Right atrium auricular region (tissue), 2 donors: Measurements from ENCODE around the gene SRSF5. TPM values are rescaled to one million over a fixed set of nuclear protein-coding genes. Genes with fewer than 3 reads are reported as not detected.
"Not testable (repeated sequence)": the region's sequence is repeated elsewhere in the genome, so short reads cannot be mapped to it uniquely, and the experiment has no call there.

ENCODE experiments used
- DNase-seq: peaks from one replicate; pipeline ENCODE4 v3.0.0-alpha.2; 2019; ENCODE audit warnings: low spot score
- H3K27ac ChIP-seq, 2 donors: fragments of 200-600 bp; sonication (generic); 1 replicate in 1 of 2; 2 replicates in 1 of 2; pipeline ENCODE4 v1.5.1; 2016 to 2019
- H3K27me3 ChIP-seq, 2 donors: fragments of 200-600 bp; sonication (generic); one replicate each; pipeline versions ENCODE4 v1.5.1 to v1.6.0; 2017 to 2019
- H3K36me3 ChIP-seq: fragments of 200-600 bp; sonication (generic); one replicate; pipeline ENCODE4 v1.5.1; 2016
- H3K4me1 ChIP-seq, 2 donors: fragments of 200-600 bp; sonication (generic); one replicate each; pipeline versions ENCODE4 v1.5.1 to v1.6.0; 2017 to 2019
- H3K4me3 ChIP-seq, 2 donors: fragments of 200-600 bp; sonication (generic); 1 replicate in 1 of 2; 2 replicates in 1 of 2; pipeline ENCODE4 v1.5.1; 2017 to 2019; ENCODE audit warnings: mild to moderate bottlenecking in 1 of 2, moderate library complexity in 1 of 2
- H3K9me3 ChIP-seq, 2 donors: fragments of 200-600 bp; sonication (generic); one replicate each; pipeline ENCODE4 v1.5.1; 2019
- CTCF ChIP-seq, 2 donors: fragments of 200-600 bp; sonication (generic); IDR thresholded peaks; one replicate each; pipeline ENCODE4 v1.5.1; 2019; ENCODE audit warnings: antibody characterized with exemption in 2 of 2
- total RNA-seq, 2 donors: library from RNA; depleted of rRNA; stranded (reverse); fragments of >200 nt; gene quantifications; one replicate each; pipeline ENCODE4 v1.1.0, GENCODE V29; 2016

Gene SRSF5
- total RNA-seq, 2 donors from 2014 or later: 96.8 to 111 TPM

GRCh38 chr14:69811868-69812252, 44.9 kb downstream of the SRSF5 start:
- H3K4me3 ChIP-seq: no peak overlapping the region
- DNase-seq: no peak
- H3K27ac ChIP-seq: no peak overlapping the region
- no peaks in the 10 kb centered on the region for H3K27me3 ChIP-seq
- no peaks in the 10 kb centered on the region for H3K4me1 ChIP-seq
- H3K36me3 ChIP-seq: no peaks in the 10 kb centered on the region
- TF ChIP-seq CTCF (IDR thresholded peaks at IDR 0.05): no peak
- no peaks in the 10 kb centered on the region for H3K9me3 ChIP-seq

GRCh38 chr14:69812711-69813110, 45.8 kb downstream of the SRSF5 start:
- no peak overlapping the region for H3K27ac ChIP-seq
- no peaks in the 10 kb centered on the region for H3K36me3 ChIP-seq
- no peak for DNase-seq
- no peaks in the 10 kb centered on the region for H3K4me1 ChIP-seq
- no peak for TF ChIP-seq CTCF (IDR thresholded peaks at IDR 0.05)
- no peaks in the 10 kb centered on the region for H3K9me3 ChIP-seq
- H3K27me3 ChIP-seq: peaks cover 0 to 1% of the 10 kb centered on the region in 2 donors
- H3K4me3 ChIP-seq: no peak overlapping the region

- not testable (repeated sequence) for DNase-seq, H3K4me3 ChIP-seq, H3K27ac ChIP-seq, H3K9me3 ChIP-seq, H3K4me1 ChIP-seq, H3K36me3 ChIP-seq, H3K27me3 ChIP-seq
These were observed 46.4 kb downstream of the SRSF5 start for GRCh38 chr14:69813346-69813745.

- H3K9me3 ChIP-seq: no peaks in the 10 kb centered on the region
- peaks cover 0 to 5% of the 10 kb centered on the region in 2 donors for H3K27me3 ChIP-seq
- TF ChIP-seq CTCF (IDR thresholded peaks at IDR 0.05): no peak
- DNase-seq: no peak
- no peaks in the 10 kb centered on the region for H3K36me3 ChIP-seq
- no peak overlapping the region for H3K27ac ChIP-seq
- H3K4me1 ChIP-seq: no peaks in the 10 kb centered on the region
- no peak overlapping the region for H3K4me3 ChIP-seq
These were observed 47.5 kb downstream of the SRSF5 start for GRCh38 chr14:69814397-69814796.

- Histone ChIP-seq H3K27me3 (peaks cover 0 to 5% of the 10 kb centered on the region in 2 donors), H3K4me3 (no peak overlapping the region), H3K9me3 (no peaks in the 10 kb centered on the region), H3K36me3 (no peaks in the 10 kb centered on the region), H3K4me1 (no peaks in the 10 kb centered on the region), H3K27ac (no peak overlapping the region)
- DNase-seq: no peak
- TF ChIP-seq CTCF (IDR thresholded peaks at IDR 0.05): no peak
These were observed 48.6 kb downstream of the SRSF5 start for GRCh38 chr14:69815556-69815955.

- DNase-seq: no peak
- no peaks in the 10 kb centered on the region for H3K9me3 ChIP-seq
- no peaks in the 10 kb centered on the region for H3K36me3 ChIP-seq
- no peak overlapping the region for H3K27ac ChIP-seq
- no peak overlapping the region for H3K4me3 ChIP-seq
- peaks cover 0 to 5% of the 10 kb centered on the region in 2 donors for H3K27me3 ChIP-seq
- no peak for TF ChIP-seq CTCF (IDR thresholded peaks at IDR 0.05)
- no peaks in the 10 kb centered on the region for H3K4me1 ChIP-seq
These were observed 49.3 kb downstream of the SRSF5 start for GRCh38 chr14:69816216-69816615.
